H1 (cell line): Measurements from ENCODE around the gene CDCA5. TPM values are rescaled to one million over a fixed set of nuclear protein-coding genes. Genes with fewer than 3 reads are reported as not detected.

ENCODE experiments used
- CTCF ChIA-PET: fragments of 300-600 bp; sonication (Branson Sonifier 250); formaldehyde crosslinking; loops from one replicate; lab custom pipeline; 2021; ENCODE audit not compliant: partially characterized antibody; lab: Charles Lee
- POLR2A ChIA-PET: fragments of 300-600 bp; sonication (Branson Sonifier 250); formaldehyde crosslinking; loops from one replicate; lab custom pipeline; 2021; ENCODE audit warnings: inconsistent platforms; ENCODE audit not compliant: partially characterized antibody; lab: Charles Lee
- DNase-seq, 2 experiments: peaks; one replicate each; pipeline versions ENCODE4 v3.0.0 to v3.0.0-alpha.2; 2010 to 2022; ENCODE audit warnings: low spot score in 2 of 2, low read depth in 1 of 2, mixed read lengths in 1 of 2
- FAIRE-seq: peaks from 2 replicates; lab custom pipeline; 2011; peaks lifted over from hg19 to GRCh38; lab: Jason Lieb, UNC
- H2AFZ ChIP-seq: 2 replicates; pipeline ENCODE4 v1.8.1; 2012; ENCODE audit warnings: low read length, inconsistent platforms
- H2AK5ac ChIP-seq: 2 replicates; pipeline ENCODE4 v1.6.1; 2013; ENCODE audit warnings: low read depth, low read length
- H2BK120ac ChIP-seq: replicated peaks from 2 replicates; pipeline ENCODE3; 2013; ENCODE audit warnings: low read depth, low read length, inconsistent platforms
- H2BK12ac ChIP-seq: 2 replicates; pipeline ENCODE4 v1.6.1; 2013; ENCODE audit warnings: low read depth, low read length
- H2BK15ac ChIP-seq: 2 replicates; pipeline ENCODE4 v1.6.1; 2013; ENCODE audit warnings: low read length
- H2BK20ac ChIP-seq: 2 replicates; pipeline ENCODE4 v1.6.1; 2013; ENCODE audit warnings: low read length
- H2BK5ac ChIP-seq: 2 replicates; pipeline ENCODE4 v1.6.1; 2013; ENCODE audit warnings: low read depth, low read length
- H3K14ac ChIP-seq: 2 replicates; pipeline ENCODE4 v1.6.1; 2013; ENCODE audit warnings: inconsistent platforms; ENCODE audit not compliant: insufficient read length
- H3K18ac ChIP-seq: 2 replicates; pipeline ENCODE4 v1.6.1; 2013; ENCODE audit warnings: low read length; ENCODE audit errors: extremely low read depth
- H3K23ac ChIP-seq: 2 replicates; pipeline ENCODE4 v1.6.1; 2013; ENCODE audit warnings: inconsistent platforms; ENCODE audit not compliant: insufficient read length
- H3K23me2 ChIP-seq: 2 replicates; pipeline ENCODE4 v1.6.1; 2013; ENCODE audit warnings: low read depth, low read length
- H3K27ac ChIP-seq: 2 replicates; pipeline ENCODE4 v1.6.1; 2011; ENCODE audit warnings: low read depth, low read length, inconsistent platforms
- H3K27me3 ChIP-seq, 4 experiments: replicated peaks in 1 of 4; 1 replicate in 1 of 4; 2 replicates in 3 of 4; pipeline versions ENCODE4 v1.6.1 to v1.8.1; 2011 to 2013; ENCODE audit warnings: low read length in 3 of 4, mild to moderate bottlenecking in 3 of 4, inconsistent platforms in 2 of 4, mixed read lengths in 2 of 4, moderate library complexity in 1 of 4; ENCODE audit not compliant: control insufficient read depth in 3 of 4, insufficient read depth in 3 of 4; ENCODE audit errors: extremely low read depth in 1 of 4
- H3K36me3 ChIP-seq, 4 experiments: 2 replicates each; pipeline versions ENCODE4 v1.6.1 to v1.8.1; 2011 to 2013; ENCODE audit warnings: mild to moderate bottlenecking in 4 of 4, low read length in 3 of 4, moderate library complexity in 2 of 4, control low read depth in 1 of 4, inconsistent platforms in 1 of 4; ENCODE audit not compliant: insufficient read depth in 4 of 4, control insufficient read depth in 2 of 4
- H3K4ac ChIP-seq: replicated peaks from 2 replicates; pipeline ENCODE3; 2013; ENCODE audit warnings: low read length, low read depth, mixed read lengths, inconsistent platforms; ENCODE audit not compliant: insufficient read length
- H3K4me1 ChIP-seq, 4 experiments: replicated peaks in 1 of 4; 1 replicate in 1 of 4; 2 replicates in 3 of 4; pipeline versions ENCODE4 v1.6.1 to v1.8.1; 2011 to 2013; ENCODE audit warnings: low read length in 3 of 4, inconsistent platforms in 2 of 4, mixed read lengths in 1 of 4; ENCODE audit not compliant: insufficient read depth in 4 of 4, control insufficient read depth in 3 of 4
- H3K4me2 ChIP-seq, 2 experiments: 2 replicates each; pipeline versions ENCODE4 v1.6.1 to v1.8.1; 2011 to 2013; ENCODE audit warnings: low read depth in 2 of 2, low read length in 2 of 2, control low read depth in 1 of 2, inconsistent platforms in 1 of 2, mild to moderate bottlenecking in 1 of 2; ENCODE audit not compliant: insufficient read depth in 1 of 2
- H3K4me3 ChIP-seq, 4 experiments: fragments of 200-600, 300-600 bp in 1 of 4; sonication (generic), shearing (Covaris generic), sonication (Bioruptor Twin) in 1 of 4; 2 replicates each; pipeline versions ENCODE4 v1.5.1 to v1.8.1; 2011 to 2016; ENCODE audit warnings: low read length in 4 of 4, low read depth in 3 of 4, control low read depth in 2 of 4, inconsistent platforms in 2 of 4, mild to moderate bottlenecking in 2 of 4, mixed read lengths in 1 of 4, moderate library complexity in 1 of 4; ENCODE audit not compliant: insufficient read depth in 2 of 4; ENCODE audit errors: extremely low read depth in 1 of 4
- H3K56ac ChIP-seq: replicated peaks from 2 replicates; pipeline ENCODE3; 2013; ENCODE audit warnings: low read depth, mild to moderate bottlenecking, mixed read lengths, low read length, inconsistent platforms; ENCODE audit not compliant: insufficient read length
- H3K79me1 ChIP-seq: 2 replicates; pipeline ENCODE4 v1.6.1; 2013; ENCODE audit warnings: low read depth, low read length, control low read depth
- H3K79me2 ChIP-seq, 2 experiments: 2 replicates each; pipeline versions ENCODE4 v1.6.1 to v1.8.1; 2012 to 2013; ENCODE audit warnings: low read length in 2 of 2, mild to moderate bottlenecking in 2 of 2, inconsistent platforms in 1 of 2; ENCODE audit not compliant: insufficient read depth in 2 of 2, control insufficient read depth in 1 of 2
- H3K9ac ChIP-seq, 4 experiments: replicated peaks in 1 of 4; 1 replicate in 1 of 4; 2 replicates in 3 of 4; pipeline versions ENCODE4 v1.6.1 to v1.8.1; 2011 to 2013; ENCODE audit warnings: low read depth in 3 of 4, low read length in 3 of 4, control low read depth in 2 of 4, mild to moderate bottlenecking in 2 of 4, moderate library complexity in 2 of 4, inconsistent platforms in 1 of 4; ENCODE audit errors: extremely low read depth in 1 of 4
- H3K9me3 ChIP-seq, 2 experiments: 2 replicates each; pipeline versions ENCODE4 v1.6.1 to v1.8.1; 2012 to 2013; ENCODE audit warnings: mild to moderate bottlenecking in 2 of 2, moderate library complexity in 2 of 2, control low read depth in 1 of 2, inconsistent platforms in 1 of 2, low read depth in 1 of 2, low read length in 1 of 2, mixed read lengths in 1 of 2; ENCODE audit not compliant: insufficient read depth in 2 of 2
- H4K20me1 ChIP-seq, 2 experiments: replicated peaks in 1 of 2; 2 replicates each; pipeline versions ENCODE3 to v1.8.1; 2011 to 2013; ENCODE audit warnings: inconsistent platforms in 2 of 2, low read length in 2 of 2, mild to moderate bottlenecking in 1 of 2; ENCODE audit not compliant: insufficient read depth in 2 of 2, control insufficient read depth in 1 of 2
- H4K5ac ChIP-seq: 2 replicates; pipeline ENCODE4 v1.6.1; 2013; ENCODE audit warnings: low read length, low read depth, mixed read lengths, inconsistent platforms; ENCODE audit not compliant: insufficient read length
- H4K8ac ChIP-seq: 2 replicates; pipeline ENCODE4 v1.8.0; 2013; ENCODE audit warnings: mild to moderate bottlenecking, moderate library complexity, low read length, inconsistent platforms; ENCODE audit not compliant: insufficient read depth; ENCODE audit errors: extremely low read depth
- H4K91ac ChIP-seq: replicated peaks from 2 replicates; pipeline ENCODE3; 2013; ENCODE audit warnings: low read length, mixed read lengths, inconsistent platforms; ENCODE audit not compliant: insufficient read length
- ATF3 ChIP-seq: IDR thresholded peaks from 2 replicates; pipeline ENCODE4 v1.6.1; 2011; ENCODE audit warnings: low read depth, mild to moderate bottlenecking, low read length; ENCODE audit not compliant: insufficient read depth
- CREB1 ChIP-seq: IDR thresholded peaks from 2 replicates; pipeline ENCODE4 v1.6.1; 2012; ENCODE audit warnings: inconsistent platforms
- JUND ChIP-seq: IDR thresholded peaks from 2 replicates; pipeline ENCODE4 v1.6.1; 2011; ENCODE audit warnings: mild to moderate bottlenecking, improper control_type of control experiment, low read length
- POLR2A ChIP-seq, 2 experiments: IDR thresholded peaks; 1 replicate in 1 of 2; 2 replicates in 1 of 2; pipeline ENCODE4 v1.6.1; 2011; ENCODE audit warnings: low read depth in 2 of 2, low read length in 2 of 2, mild to moderate bottlenecking in 2 of 2; ENCODE audit errors: control extremely low read depth in 1 of 2
- POLR2AphosphoS5 ChIP-seq: IDR thresholded peaks from 2 replicates; pipeline ENCODE4 v1.6.1; 2011; ENCODE audit warnings: low read depth, low read length
- SIN3A ChIP-seq, 2 experiments: IDR thresholded peaks in 1 of 2; conservative IDR thresholded peaks in 1 of 2; 2 replicates each; pipeline ENCODE4 v1.6.1; 2011 to 2012; ENCODE audit warnings: low read length in 2 of 2, improper control_type of control experiment in 1 of 2, low read depth in 1 of 2, mild to moderate bottlenecking in 1 of 2
- SIRT6 ChIP-seq: IDR thresholded peaks from one replicate; pipeline ENCODE4 v1.7.1; 2012; ENCODE audit warnings: low read length, inconsistent platforms
- SP1 ChIP-seq: IDR thresholded peaks from 2 replicates; pipeline ENCODE4 v1.6.1; 2011; ENCODE audit warnings: low read depth, low read length
- TAF7 ChIP-seq: optimal IDR thresholded peaks from 2 replicates; pipeline ENCODE3; 2011; ENCODE audit warnings: low read depth, mild to moderate bottlenecking, inconsistent platforms, low read length, moderate library complexity, borderline replicate concordance
- TBP ChIP-seq: IDR thresholded peaks from 2 replicates; pipeline ENCODE4 v1.6.1; 2011; ENCODE audit warnings: low read depth, low read length, improper control_type of control experiment
- TEAD4 ChIP-seq: IDR thresholded peaks from 2 replicates; pipeline ENCODE4 v1.6.1; 2012; ENCODE audit warnings: low read depth, low read length, inconsistent platforms, mixed read lengths
- WGBS, 2 experiments: shearing (Covaris generic) in 1 of 2; methylation state at CpG; one replicate each; pipeline versions ENCODE4 v1.1.6 to v1.1.7; 2013 to 2015; ENCODE audit warnings: low lambda C conversion rate in 2 of 2, mixed read lengths in 2 of 2, inconsistent platforms in 1 of 2, low coverage in 1 of 2, missing lambda C conversion rate in 1 of 2; ENCODE audit not compliant: insufficient replicate concordance in 2 of 2, insufficient coverage in 1 of 2, insufficient read length in 1 of 2; ENCODE audit errors: extremely low coverage in 1 of 2, missing lambda C conversion rate in 1 of 2; 5-methylcytosine and 5-hydroxymethylcytosine counted together
- polyA plus RNA-seq, 7 experiments: library from polyadenylated mRNA; depleted of rRNA in 3 of 7; stranded (reverse) in 5 of 7; unstranded in 2 of 7; fragments of >200 nt in 5 of 7; fragments of 200-250 nt in 2 of 7; gene quantifications; 1 replicate in 5 of 7; 2 replicates in 1 of 7; 4 replicates in 1 of 7; pipeline versions ENCODE4 v1.2.1 to v1.2.3, GENCODE V29; 2011 to 2013; ENCODE audit warnings: missing spikeins in 2 of 7, mixed read lengths in 2 of 7
- total RNA-seq: library from RNA; stranded (reverse); fragmentation: NEBNext Ultra II Directional; extraction: Animal tissue kit (Norgen Biotek cat#: 25700); gene quantifications from 2 replicates; pipeline ENCODE4 v1.2.1, GENCODE V29; 2021

CDCA5 gene
- total and polyA plus RNA-seq, 2 of the 8 experiments (the other 6 are each of a cell fraction or from before 2014, with no cell fraction given): 39.2 to 87.0 TPM

- Histone ChIP-seq H3K79me1 (peaks cover 8% of the 10 kb centered on the region), H3K9me3 (no peaks in the 10 kb centered on the region), H3K23me2 (peaks cover 16% of the 10 kb centered on the region; the same call in 1 of the 2 replicates), H3K14ac (no peak within 1 kb of the TSS), H3K4ac (no peak within 1 kb of the TSS), H3K27ac (peak within 1 kb of the TSS; percentile 42; the same call in 1 of the 2 replicates), H3K9ac (peak within 1 kb of the TSS; percentile 54 to 66 (median 58)), H3K18ac (peak within 1 kb of the TSS; percentile 71), H2BK120ac (no peak within 1 kb of the TSS), H2BK12ac (peak within 1 kb of the TSS; percentile 68; the same call in 1 of the 2 replicates), H3K4me1 (peaks cover 2 to 26% (median 19%) of the 10 kb centered on the region in 4 experiments), H4K5ac (peak within 1 kb of the TSS; percentile 78), H4K20me1 (peaks cover 0 to 21% of the 10 kb centered on the region in 2 experiments), H2AFZ (no peak within 1 kb of the TSS), H3K56ac (no peak within 1 kb of the TSS), H4K91ac (peak within 1 kb of the TSS; percentile 72), H3K4me3 (peak within 1 kb of the TSS; percentile 76 to 90 (median 85)), H3K79me2 (peaks cover 0 to 6% of the 10 kb centered on the region in 2 experiments; a peak in 1 of 4 replicates), H2BK5ac (peak within 1 kb of the TSS; percentile 88; the same call in 1 of the 2 replicates), H4K8ac (peak within 1 kb of the TSS; percentile 47), H3K23ac (no peak within 1 kb of the TSS), H3K4me2 (peak within 1 kb of the TSS; percentile 71 to 95), H2BK15ac (no peak within 1 kb of the TSS; the same call in 1 of the 2 replicates), H3K36me3 (peaks cover 0 to 13% (median 3%) of the 10 kb centered on the region in 4 experiments; a peak in 2 of 8 replicates), H2BK20ac (0 out of 2 replicates have a peak within 1 kb of the TSS, but pooled peaks have one; percentile 93), H3K27me3 (no peaks in the 10 kb centered on the region), H2AK5ac (peak within 1 kb of the TSS; percentile 45; the same call in 1 of the 2 replicates)
- CTCF ChIA-PET: interaction anchor here (0.5 to 7.9 kb wide), 33 partner anchors 9 to 450 kb away, joined by 3 to 85 read pairs (median 5); partner anchors contain the start of genes ARL2, CAPN1, FAU and GPHA2
- 3% methylated on average over 32 of the region's 64 CpGs; no CpG with 5 or more reads in 1 of the 2 experiments for WGBS, 2 experiments
- DNase-seq: peak; percentile 85 to 95
- POLR2A ChIA-PET: interaction anchor here (0.6 to 17.4 kb wide), 41 partner anchors 9 to 1097 kb away, joined by 3 to 305 read pairs (median 3); partner anchors contain the start of genes ARL2, BATF2, CAPN1 and CDCA5
- no peak for FAIRE-seq
- TF ChIP-seq TAF7 (peak; percentile 90), TBP (peak; percentile 95), SIN3A (conservative IDR thresholded peaks at IDR 0.05 in 1 of 2, IDR thresholded peaks at IDR 0.05 in 1 of 2; ENCODE audit: low read depth in 1 of 2, low read length in 2 of 2) (peak in 1 of 2 experiments; percentile 46; a peak in 1 of 4 replicates), CREB1 (0 out of 2 replicates have a peak, but pooled peaks have one; percentile 8), POLR2A (IDR thresholded peaks at IDR 0.05; ENCODE audit: control extremely low read depth in 1 of 2, low read depth in 2 of 2, low read length in 2 of 2) (peak in 1 of 2 experiments; percentile 91; a peak in 2 of 3 replicates), SP1 (peak; percentile 66; the same call in 1 of the 2 replicates), TEAD4 (peak; percentile 33; the same call in 1 of the 2 replicates), ATF3 (no peak), SIRT6 (no peak), POLR2AphosphoS5 (peak; percentile 92), JUND (no peak)
Measured at GRCh38 chr11:65111744-65112545, 28.1 kb upstream of the CDCA5 start, which contains the start of gene TM7SF2. Gene TM7SF2, plus strand, starts transcription at chr11:65111872. Its CDS starts 144 bp downstream, at chr11:65112016.
